Kidney glomerular epithelial cell (primary cell): ENCODE measurements around the gene COL8A1.
"Not testable (repeated sequence)": the region's sequence is repeated elsewhere in the genome, so short reads cannot be mapped to it uniquely, and the experiment has no call there.

Experiments
- DNase-seq: peaks from one replicate; lab custom pipeline; 2025; lab: John Stamatoyannopoulos, UW

Gene COL8A1

DNA sequence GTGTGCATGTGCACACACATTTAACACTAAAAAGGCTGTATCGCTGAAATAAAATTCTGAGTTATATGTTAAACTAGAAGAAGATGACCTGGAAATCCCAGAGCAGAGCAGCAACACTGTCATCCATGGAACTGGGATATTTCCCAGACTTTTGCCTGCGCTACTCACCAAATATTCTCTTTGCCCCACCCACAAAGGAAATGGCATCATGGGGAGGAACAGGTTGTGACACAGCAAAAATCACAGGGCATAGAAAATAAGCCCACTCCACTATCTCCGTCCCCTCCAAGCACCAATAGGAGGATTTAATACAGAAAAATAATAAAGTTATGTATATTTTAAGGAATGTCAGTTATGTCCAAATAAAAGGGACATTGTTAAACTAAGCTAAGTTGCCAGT is 71.7 kb downstream of the COL8A1 start:
- no peak for DNase-seq

DNA sequence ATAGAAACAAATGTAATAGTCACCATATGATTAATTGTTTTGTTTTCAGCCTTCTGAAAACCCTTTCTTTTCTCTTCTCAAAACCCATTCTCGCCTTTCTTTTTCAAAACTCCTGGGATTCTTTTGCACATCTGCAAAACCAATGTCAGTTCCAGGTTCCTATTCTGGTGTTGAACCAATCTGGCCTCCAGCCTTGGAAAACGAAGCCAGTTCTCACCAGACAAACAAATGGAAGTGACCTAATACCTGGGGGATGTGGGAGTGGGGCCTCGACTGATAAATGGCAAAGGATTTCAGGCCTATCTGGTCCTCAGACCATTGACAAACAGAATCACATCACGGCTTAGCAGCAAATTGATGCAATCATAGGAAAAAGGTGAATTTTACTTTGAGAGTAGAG is 73.0 kb downstream of the COL8A1 start:
- DNase-seq, result no peak

DNA sequence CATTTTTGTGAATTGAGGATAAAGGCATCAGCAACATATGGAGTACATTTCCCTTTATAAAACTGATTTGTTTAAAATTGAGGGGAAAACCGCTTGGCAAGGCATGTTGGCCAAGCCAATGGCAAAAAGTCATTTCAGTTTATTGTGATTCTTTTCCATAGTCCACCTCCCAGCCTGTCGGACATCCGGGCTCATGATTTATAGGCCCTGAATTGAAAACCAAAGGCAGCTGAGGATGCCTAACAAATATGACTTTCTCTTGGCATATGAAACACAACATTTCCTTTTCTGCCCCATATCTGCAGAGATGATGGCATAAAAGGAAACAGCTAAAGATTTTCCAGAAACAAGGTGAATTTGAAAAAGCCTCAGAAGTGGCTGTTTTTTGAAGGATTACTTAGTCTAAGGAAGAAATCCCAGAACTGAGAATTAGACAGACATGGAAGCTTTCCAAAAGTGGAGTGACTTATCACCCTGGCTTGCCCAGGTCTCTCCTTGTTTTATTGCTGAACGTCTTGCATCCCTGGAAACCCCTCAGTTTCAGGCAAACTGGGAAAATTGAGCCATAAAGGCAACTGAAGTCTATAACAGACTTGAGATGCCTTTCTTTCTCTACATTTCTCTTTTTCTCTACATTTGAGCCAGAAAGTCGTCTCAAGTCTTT is 74.0 kb downstream of the COL8A1 start:
- DNase-seq, result no peak

DNA sequence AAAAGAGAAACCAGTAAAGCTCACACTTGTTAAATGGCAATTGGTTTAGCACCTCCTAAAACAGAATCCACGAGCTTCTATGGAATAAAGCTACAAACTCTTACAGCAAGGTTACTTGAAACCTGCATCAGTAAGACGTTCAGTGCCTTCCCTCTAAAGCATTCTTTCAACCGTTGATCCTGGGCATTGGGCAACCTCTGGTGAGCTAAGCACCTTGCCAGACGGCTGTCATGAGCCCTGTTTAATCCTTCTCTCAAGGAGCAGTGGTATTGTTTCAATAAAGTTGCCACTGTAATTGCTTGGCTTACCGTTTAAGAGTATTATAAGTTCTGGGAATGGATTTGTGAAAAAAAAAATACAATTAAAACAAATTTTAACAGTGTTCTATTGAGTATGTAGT is 75.0 kb downstream of the COL8A1 start:
- no peak for DNase-seq

DNA sequence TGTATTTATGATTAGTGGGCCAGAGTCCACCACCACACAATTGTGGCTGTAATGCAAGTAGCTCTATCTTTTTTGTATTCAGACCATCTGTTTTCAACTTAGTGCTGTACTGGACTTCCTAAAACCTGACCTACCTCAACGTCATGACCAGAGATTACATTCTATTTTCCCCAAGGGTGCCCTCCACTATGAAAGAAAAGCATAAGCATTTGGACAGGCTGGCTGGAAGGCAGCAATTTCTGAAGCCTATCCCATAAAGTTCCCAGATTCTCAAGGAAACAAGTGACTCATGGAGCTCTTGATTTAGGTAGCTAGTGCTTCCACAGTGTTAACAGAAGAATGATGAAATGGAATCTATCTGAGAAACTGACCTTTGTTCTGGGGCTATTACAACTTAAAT is 75.8 kb downstream of the COL8A1 start:
- DNase-seq, result no peak

DNA sequence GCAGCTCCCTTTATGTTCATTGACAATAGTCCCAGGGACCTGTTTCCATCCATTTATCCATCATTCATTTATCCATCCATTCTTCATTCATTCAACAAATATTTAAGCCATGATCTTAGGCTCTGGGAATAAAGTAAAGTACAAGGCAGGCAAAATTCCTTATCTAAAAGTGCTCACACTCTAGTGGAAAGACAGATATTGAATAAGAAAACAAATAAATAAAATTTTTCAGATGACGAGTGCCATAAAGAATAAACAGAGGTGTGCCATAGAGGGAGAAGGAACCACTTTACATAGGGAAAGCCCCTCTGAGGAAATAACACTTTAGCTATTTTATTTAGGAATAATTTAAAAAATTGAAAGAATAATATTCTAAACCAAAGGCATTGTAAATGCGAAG is 76.2 kb downstream of the COL8A1 start:
- no peak for DNase-seq

DNA sequence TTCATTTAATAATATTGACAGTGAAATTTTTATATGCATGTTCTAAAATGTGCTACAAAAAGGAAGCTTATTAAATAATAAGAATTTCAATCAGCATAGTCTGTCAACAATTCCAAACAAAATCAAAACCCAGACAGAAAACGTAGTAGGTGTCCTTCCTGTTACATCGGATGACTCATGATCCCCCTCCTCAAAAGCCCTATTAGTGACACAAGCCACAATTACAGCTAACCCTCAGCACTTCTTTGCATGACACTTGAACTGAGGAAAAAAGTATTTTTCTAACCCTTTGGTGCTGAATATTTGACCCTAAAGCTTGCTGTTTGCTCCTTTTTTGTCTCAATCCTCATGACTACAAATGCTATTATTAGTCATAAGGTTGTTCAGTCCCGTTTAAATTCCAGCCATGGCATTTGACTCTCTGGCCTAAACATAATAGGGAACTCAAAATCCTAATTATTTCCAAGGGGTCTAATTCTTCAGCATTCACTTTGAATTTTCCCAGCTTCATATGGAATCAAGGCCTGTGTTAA is 78.1 kb downstream of the COL8A1 start:
- no peak for DNase-seq

DNA sequence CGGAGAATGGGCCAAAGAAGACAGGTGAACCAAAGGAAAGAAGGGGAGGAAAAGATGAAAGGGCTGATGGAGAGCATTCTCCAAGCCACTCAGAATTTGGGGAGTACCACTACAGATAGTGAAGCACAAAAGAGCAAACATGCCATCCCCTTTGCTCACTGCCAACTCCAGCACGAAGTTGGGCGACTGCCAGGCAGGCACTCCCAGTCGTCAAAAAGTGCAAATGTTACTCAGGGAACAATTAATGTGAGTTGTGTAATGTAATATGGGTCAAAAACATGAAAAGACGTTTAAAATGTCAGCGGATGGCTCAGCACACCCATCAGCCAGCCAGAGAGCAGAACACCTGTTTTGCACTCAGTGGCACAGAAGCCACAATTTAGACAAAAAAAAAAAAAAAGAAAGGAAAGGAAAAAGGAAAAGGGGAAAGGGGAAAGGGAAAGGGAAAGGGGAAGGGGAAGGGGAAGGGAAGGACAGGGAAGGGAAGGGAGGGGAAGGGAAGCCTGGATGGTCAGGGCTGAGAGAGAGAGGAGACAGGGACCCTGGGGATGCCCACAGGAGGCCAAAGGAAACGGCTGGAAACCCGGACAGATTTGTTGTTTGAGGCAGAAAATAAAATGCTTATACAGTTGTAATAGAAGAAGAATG is 82.7 kb downstream of the COL8A1 start:
- peak; percentile 64 for DNase-seq

DNA sequence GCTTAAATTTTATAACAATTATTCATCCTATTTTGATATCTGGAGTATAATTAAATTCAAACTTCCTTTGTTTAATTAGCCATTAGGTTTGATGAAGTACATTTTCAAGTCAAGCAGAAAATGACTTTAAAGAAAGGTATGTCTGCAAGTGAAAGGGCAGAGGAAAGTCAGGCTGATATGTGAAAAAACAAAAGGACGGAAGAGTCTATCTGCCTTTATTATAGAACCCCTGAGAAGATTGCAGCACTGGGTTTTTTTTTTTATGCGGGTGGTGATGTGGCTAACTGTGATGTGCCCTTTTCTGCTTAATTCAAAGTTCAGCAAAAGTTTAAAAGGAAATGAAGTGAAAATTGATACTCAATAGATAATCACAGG is 83.2 kb downstream of the COL8A1 start:
- peak; percentile 81 for DNase-seq

DNA sequence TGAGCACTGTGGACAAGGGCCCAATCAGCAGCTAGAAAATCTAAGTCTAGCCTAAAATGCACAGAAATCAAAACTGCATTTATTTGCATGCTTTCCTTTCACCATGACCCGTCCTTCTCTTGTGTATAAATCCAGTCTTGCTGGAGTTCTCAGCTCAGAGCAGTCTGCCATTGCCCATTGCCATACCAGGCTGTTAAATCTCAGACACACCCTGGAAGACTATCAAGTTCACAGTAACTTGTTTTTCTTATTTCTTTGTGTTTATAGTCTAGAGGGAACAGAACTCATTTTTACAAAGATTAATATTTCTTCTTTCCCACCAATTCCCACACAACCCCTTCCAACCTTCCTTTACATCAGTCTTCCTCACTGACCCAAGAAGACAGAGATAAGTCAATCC is 85.9 kb downstream of the COL8A1 start:
- DNase-seq, result no peak

DNA sequence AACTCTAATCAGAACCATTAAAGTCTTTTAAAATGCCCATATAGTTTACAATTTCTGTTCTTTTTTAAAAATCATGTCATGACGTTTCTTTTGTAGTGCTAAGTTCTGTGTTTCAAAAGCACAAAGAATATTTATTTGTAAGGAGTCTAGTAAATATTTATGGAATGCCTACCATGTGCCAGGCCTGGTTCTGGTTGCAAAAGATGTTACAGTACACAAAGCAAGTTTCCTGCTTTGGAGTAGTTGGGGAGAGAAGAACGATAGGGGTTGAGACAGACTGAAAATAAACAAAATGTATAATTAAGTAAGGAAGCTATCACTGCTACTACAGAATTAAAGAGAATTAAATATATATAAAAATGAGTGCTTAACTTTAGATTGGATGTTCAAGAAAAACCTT is 92.5 kb downstream of the COL8A1 start:
- DNase-seq, result no peak

DNA sequence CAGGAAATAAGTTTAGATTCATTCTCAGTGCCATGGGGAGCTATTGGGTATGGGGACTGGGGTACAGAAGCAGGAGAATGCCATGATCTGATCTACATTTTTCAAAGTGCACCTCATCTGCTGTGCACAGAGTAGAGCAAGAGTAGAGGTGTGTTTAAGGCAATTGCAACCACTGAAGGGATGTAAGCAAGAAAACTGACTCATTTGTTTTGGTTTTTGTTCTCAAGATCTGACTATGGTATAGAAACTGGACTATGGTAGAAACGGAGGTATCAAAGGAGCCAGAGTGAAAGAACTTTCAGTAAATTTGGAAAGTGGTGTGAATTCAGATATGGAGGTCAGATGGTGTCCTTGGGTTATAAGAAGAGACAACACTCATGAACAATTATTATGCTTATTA is 93.1 kb downstream of the COL8A1 start:
- DNase-seq, result no peak

DNA sequence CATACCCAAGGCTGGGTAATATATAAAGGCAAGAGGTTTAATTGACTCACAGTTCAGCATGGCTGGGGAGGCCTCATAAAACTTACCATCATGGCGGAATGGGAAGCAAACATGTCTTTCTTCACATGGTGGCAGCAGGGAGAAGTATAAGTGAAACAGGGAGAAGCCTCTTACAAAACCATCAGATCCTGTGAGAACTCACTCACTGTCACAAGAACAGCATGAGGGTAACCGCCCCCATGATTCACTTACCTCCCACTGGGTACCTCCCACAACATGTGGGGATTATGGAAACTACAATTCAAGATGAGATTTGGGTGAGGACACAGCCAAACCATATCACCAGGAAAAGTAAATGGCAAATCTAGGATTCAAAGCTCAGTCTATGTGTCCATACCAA is 102.0 kb downstream of the COL8A1 start:
- DNase-seq, result not testable (repeated sequence)

DNA sequence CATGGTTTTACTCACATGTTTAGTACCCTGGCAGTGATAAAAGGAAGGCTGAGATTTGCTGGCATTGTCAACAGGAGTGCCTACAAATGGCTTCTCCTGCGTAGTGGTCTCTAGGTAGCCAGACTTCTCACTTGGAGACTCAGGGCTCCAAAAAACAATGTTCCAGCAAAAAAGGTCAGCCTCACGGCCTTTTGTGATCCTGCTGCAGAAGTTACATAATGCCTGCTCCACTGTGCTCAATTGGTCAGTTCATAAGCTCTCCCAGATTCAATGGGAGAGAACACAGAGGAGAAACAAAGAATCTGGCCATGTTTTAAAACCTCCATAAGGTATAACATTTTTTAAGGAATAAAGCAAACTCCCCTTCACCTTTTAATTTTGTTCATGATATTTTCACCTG is 103.2 kb downstream of the COL8A1 start:
- no peak for DNase-seq

DNA sequence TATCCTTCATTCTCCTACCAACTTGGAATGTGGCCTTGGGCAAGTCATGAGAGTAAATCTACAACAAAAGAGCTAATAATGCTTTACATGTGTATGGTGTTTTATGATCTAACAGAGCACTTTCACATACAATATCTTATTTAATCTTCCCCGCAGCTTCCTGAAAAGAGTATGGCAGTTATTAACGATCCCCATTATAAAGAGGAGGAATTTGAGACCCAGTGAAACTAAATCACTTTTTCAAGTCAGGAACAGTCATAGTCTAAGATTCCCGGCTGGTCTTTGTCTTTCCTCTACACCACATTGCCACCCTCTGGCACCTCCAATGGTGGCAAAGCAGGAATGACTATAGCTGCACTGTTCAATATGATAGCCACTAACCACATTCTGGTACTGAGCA is 109.5 kb downstream of the COL8A1 start:
- peak; percentile 32 for DNase-seq

DNA sequence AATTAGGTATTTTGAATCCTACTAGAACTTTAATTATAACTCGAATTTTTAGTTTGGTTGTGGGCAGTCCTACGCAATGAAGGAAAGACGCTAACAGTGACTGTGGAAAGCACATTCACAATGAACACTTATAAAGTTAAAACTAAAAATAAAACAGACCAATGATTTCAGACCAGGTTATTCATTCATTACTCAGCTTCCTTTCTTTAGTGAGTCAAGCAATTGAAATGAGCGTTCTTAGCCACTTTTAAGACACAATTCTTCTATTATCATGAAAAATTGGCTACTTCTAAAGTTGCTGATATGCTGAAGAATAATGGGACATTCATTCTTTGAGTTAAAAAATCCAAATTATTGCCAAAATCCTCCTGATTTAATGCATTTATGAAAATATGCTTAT is 113.3 kb downstream of the COL8A1 start:
- peak; percentile 88 for DNase-seq

DNA sequence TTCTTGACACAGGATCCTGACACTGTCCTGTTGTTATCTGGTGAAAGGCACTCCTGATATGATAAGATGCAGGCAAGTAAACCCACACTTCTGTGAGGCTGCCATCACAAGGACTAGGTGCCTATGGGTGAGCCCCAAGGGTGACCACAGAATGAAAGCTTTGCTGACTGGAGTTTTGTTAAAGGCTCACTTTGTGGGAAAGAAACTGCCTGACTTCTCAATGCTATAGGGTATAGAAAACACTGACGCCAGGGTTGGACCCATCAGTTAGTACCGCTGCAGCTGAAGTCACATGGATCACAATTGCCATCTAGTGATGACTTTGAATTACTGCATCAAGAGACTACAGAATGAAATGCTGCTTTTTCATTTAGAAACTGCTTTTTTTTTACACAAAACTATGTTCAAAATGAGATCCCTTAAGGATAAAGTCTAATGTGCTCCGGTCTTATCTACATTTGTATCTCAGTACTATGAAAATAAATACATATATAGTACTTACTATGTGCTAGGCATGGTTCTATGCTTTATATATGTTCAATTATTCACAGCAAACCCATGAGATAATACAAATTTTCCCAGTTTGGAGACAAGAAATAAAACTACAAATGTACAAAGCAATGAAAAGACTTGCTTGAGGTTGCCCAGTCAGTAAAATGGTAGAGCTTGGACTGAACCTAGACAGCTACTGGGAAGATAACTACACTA is 115.0 kb downstream of the COL8A1 start:
- peak; percentile 35 for DNase-seq

DNA sequence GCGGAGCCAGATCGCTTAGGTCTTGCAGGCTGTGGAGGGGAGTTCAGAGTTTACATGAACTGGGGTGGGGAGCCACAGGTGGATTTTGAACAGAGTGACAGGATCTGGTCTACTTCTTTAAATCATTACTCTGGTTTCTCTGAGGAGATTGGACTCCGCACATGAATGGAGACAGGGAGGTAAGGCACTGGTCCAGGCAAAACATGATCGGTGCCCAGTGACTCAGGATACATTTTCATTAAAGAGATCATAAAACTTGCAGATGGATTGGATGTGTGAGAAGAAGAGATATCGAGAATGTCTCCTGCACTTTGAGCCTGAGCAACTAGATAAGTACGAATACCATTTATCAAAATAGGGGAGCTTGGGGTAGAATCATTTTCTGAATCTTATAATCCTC is 117.4 kb downstream of the COL8A1 start:
- DNase-seq, result peak; percentile 17

DNA sequence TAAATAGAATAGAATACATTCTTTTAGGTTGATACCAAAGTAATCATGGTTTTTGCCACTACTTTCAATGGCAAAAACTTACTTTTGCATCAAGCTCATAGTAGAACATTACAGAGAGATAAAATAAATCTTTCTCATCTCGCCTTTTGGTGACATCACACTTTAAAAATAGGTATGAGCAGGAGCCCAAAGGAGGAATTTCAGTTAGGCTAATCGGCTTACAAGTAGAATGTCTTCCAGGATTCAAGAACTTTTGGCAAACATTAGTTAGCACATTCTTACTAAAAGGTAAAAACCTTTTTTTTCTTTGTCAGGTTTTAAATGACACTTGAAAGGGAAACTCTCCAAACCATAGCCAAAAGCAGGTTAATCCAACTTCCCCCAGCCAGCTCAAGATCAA is 119.6 kb downstream of the COL8A1 start:
- DNase-seq, result no peak

DNA sequence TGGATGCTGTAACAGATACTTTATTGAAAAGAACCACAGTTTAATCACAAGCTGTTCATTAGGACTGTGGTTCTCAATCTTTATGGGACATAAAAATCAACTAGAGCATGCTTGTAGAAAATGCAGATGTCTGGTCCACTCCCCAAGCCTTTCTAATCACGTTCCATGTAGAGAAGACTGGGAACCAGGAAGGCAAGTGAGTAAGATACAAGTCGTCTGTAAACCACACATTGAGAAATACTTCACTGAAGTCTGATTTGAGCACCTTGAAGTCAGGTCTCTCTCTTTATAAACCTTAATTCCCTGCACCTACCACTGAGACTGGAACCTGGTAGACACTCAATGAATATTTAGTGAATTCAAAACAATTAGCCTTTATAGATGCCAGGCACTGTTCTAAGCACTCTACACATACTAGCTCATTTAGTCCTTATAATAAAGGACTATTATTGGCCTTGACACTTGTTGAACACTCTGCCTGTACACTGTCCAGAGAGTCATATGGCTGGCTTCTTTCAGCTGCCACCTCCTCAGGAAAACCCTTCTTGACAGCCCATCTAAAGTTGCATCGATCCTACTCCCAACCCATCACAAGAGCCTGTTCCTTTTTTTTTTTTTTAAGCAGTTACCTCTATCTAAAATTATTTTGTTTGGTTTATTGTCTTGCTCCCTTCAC is 120.2 kb downstream of the COL8A1 start:
- no peak for DNase-seq

DNA sequence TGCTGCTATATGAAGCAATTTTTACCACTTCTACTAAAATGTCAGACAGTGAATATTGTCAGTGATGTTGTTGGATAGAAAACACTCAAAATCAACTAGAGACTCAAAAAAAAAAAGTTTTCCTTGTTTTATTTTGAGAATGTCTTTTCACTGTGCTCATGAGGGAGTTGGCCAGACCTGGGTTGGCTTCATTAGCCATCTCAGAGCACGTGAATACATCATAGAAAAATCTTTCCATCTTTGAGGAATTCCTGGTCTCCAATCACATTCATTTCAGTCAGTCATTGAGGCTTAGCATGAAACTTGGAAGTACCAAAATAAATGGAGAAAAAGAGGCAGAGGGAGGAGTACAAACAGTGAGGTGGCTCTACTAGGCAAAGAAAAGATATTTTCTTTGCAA is 121.6 kb downstream of the COL8A1 start:
- DNase-seq, result no peak

DNA sequence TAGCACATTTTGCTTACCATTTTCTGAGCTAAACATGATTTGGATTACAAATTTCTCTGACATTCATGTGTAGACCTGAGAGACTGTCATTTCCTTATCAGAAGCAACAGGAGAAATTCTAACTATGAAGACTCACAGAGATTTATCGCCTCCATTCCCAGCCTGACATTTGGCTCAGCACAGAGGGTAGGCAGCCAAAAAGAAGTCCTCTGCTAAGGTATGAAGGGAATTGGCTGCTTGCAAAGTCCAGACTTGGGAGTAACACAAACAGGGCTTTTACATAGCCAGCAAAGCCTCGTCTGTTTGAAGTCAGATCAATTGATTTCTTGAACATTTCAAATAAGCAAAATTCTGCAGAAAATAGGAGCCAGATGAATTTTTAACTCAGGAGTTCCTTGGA is 122.2 kb downstream of the COL8A1 start:
- DNase-seq, result no peak
